ENCODE results near the gene WASF2. TPM values are rescaled to one million over a fixed set of nuclear protein-coding genes. Genes with fewer than 3 reads are reported as not detected.

Gene WASF2
- total and polyA plus RNA-seq, 11 donors = 14.2 to 103 (median 47.9) TPM

DNA sequence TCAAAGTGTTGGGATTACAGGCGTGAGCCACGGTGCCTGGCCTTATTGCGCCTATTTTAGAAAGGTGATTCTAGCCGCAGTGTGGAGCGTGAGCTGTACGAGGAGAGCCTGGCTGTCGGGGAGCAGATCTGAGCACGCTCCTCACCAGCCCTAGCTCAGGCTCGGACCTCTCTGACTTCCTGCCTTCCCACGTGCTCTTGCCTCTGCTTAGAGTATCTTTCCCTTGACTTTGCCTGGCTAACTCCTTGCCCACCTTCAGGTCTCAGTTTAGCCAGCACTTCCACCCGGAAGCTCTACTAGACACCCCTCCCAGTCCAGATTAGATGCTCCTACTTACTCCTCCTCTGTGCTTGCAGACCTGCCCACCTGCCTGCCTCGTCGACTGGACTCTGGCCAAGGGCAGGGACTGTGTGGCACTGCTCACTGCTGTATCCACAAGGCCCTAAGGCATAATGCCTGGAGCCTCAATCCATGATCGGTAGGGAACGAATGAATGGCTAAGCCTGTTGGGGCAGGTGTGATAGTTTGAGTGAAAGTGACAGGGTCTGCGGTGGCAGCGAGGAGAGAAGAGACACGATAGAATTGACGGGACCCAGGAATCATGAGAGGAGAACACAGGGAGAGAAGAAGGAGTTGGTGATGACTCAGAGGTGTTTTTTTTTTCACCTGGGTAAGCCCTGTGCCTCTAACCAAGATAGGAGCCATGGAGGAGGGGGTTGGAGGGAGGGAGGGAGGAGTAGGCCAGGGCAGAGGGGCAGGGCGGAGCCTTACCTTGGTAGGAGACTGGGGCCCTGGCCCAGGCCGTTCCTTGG, 28.1 kb upstream of the WASF2 start:
- peaks cover 7 to 89% (median 61%) of the 10 kb centered on the region in 12 donors for H3K4me1 ChIP-seq
- H3K9me3 ChIP-seq = no peaks in the 10 kb centered on the region
- WGBS, 4 donors = 71 to 77% (median 73%) methylated on average over 17 to 21 of the region's 21 CpGs
- H3K36me3 ChIP-seq = no peaks in the 10 kb centered on the region
- peak overlapping the region; percentile 7 to 96 (median 49) for H3K27ac ChIP-seq
- DNase-seq (no peak), ATAC-seq (no peak)
- no peaks in the 10 kb centered on the region for H3K27me3 ChIP-seq
- intact Hi-C loops (cut with DNase I) = loop anchor here in 1 of 10 donors (10.0 kb wide), 1 partner anchor 147 kb away; no protein-coding TSS in a partner anchor
- H3K4me3 ChIP-seq = no peak overlapping the region
- no peak for TF ChIP-seq POLR2A (IDR thresholded peaks at IDR 0.05)
- TF ChIP-seq, protein P1, sequence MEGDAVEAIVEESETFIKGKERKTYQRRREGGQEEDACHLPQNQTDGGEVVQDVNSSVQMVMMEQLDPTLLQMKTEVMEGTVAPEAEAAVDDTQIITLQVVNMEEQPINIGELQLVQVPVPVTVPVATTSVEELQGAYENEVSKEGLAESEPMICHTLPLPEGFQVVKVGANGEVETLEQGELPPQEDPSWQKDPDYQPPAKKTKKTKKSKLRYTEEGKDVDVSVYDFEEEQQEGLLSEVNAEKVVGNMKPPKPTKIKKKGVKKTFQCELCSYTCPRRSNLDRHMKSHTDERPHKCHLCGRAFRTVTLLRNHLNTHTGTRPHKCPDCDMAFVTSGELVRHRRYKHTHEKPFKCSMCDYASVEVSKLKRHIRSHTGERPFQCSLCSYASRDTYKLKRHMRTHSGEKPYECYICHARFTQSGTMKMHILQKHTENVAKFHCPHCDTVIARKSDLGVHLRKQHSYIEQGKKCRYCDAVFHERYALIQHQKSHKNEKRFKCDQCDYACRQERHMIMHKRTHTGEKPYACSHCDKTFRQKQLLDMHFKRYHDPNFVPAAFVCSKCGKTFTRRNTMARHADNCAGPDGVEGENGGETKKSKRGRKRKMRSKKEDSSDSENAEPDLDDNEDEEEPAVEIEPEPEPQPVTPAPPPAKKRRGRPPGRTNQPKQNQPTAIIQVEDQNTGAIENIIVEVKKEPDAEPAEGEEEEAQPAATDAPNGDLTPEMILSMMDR (IDR thresholded peaks at IDR 0.05) = no peak

DNA sequence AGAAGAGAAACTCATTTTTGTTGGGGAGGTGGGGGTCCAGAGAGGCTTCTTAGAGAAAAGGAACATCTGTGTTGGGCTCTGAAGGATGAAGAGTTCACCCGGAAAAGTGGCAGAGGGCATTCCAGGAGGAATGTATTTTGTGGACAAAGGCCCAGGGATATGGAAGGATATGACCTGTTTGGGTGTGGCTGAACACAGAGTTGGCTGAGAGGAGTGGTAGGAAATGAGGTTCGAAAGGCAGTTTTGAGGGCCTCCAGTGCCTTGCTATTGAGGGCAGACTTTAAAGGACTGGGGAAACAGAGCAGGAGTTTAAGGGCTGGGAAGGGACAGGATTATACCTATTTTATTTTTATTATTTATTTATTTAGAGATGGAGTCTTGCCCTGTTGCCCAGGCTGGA, 27.3 kb upstream of the WASF2 start:
- no peak for TF ChIP-seq POLR2A (IDR thresholded peaks at IDR 0.05)
- 66 to 75% (median 71%) methylated on average over 2 of the region's 2 CpGs for WGBS, 4 donors
- Histone ChIP-seq H3K36me3 (no peaks in the 10 kb centered on the region), H3K9me3 (no peaks in the 10 kb centered on the region), H3K27ac (peak overlapping the region; percentile 7 to 96 (median 49)), H3K4me3 (no peak overlapping the region), H3K27me3 (no peaks in the 10 kb centered on the region), H3K4me1 (peaks cover 5 to 81% (median 54%) of the 10 kb centered on the region in 12 donors)
- intact Hi-C loops (cut with DNase I) = loop anchor here in 1 of 10 donors (10.0 kb wide), 1 partner anchor 148 kb away; no protein-coding TSS in a partner anchor
- DNase-seq (no peak), ATAC-seq (peak in 1 of 4 donors; percentile 43)

GRCh38 chr1:27515626-27516025, 25.7 kb upstream of the WASF2 start:
- Histone ChIP-seq H3K4me1 (peaks cover 5 to 64% (median 37%) of the 10 kb centered on the region in 12 donors), H3K4me3 (no peak overlapping the region), H3K27ac (peak overlapping the region in 3 of 12 donors; percentile 21 to 96 (median 49)), H3K9me3 (no peaks in the 10 kb centered on the region), H3K27me3 (no peaks in the 10 kb centered on the region), H3K36me3 (no peaks in the 10 kb centered on the region)
- WGBS, 4 donors = 77 to 96% (median 86%) methylated on average over 3 of the region's 3 CpGs
- intact Hi-C loops (cut with DNase I) = loop anchor here in 1 of 10 donors (10.0 kb wide), 1 partner anchor 149 kb away; no protein-coding TSS in a partner anchor
- ATAC-seq = no peak
- DNase-seq = no peak
- TF ChIP-seq, protein P1 (IDR thresholded peaks at IDR 0.05) = no peak
- TF ChIP-seq POLR2A (IDR thresholded peaks at IDR 0.05) = no peak

DNA sequence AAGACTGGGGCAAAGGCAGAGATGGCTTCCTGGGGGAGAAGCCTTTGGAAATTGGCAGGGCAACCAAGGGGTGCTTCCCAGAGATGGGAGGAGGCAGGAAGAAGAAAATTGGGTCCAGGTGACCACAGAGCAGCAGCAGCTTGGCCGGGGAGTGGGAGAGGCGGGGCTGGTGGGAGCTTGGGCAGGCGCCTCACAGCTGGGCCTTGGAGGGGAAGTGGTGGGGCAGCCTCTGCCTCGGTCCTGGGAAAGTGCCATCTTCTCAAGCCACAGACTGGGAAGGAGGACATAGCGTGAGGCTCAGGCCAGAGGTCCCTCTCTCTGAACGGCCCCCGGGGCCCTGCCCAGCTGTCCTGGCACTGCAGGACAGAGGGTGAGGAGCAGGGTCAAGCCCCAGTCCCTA, 24.0 kb upstream of the WASF2 start:
- ATAC-seq = peak; percentile 30 to 71 (median 46)
- Histone ChIP-seq H3K36me3 (no peaks in the 10 kb centered on the region), H3K9me3 (no peaks in the 10 kb centered on the region), H3K4me1 (peaks cover 4 to 56% (median 26%) of the 10 kb centered on the region in 12 donors), H3K27me3 (no peaks in the 10 kb centered on the region), H3K4me3 (no peak overlapping the region), H3K27ac (peak overlapping the region in 7 of 12 donors; percentile 9 to 68 (median 52))
- intact Hi-C loops (cut with DNase I) = loop anchor here in 1 of 10 donors (10.0 kb wide), 1 partner anchor 151 kb away; no protein-coding TSS in a partner anchor
- WGBS, 4 donors = 55 to 68% (median 60%) methylated on average over 6 to 7 of the region's 7 CpGs
- no peak for TF ChIP-seq POLR2A (IDR thresholded peaks at IDR 0.05)
- TF ChIP-seq, protein P1 (IDR thresholded peaks at IDR 0.05) = no peak
- DNase-seq = peak in 4 of 5 donors; percentile 51 to 79 (median 68)
